ENCODE data around the gene SHLD1.

The SHLD1 gene

DNA sequence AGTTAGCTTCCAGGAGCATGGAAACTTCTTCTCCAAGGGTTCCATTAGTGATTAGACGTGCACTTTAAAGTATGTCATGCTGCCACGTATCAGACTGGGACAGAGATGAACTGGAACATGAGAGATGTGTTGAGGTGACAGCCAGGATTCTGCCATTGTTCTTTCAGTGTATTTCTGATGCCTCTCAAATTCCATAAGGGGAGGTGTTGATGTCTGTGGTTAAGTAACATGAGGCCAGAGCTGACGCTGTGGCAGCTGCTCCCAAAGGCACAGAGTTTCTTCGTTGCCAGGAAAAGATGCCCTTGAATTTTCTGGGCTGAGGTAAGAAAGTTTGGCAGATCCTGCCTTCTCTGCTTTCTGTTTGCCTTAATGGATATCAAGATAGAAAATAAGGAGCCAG lies 136.6 kb downstream of the SHLD1 start:
- H3K4me3 ChIP-seq (ENCODE audit: low read depth, low read length) = no peak overlapping the region

DNA sequence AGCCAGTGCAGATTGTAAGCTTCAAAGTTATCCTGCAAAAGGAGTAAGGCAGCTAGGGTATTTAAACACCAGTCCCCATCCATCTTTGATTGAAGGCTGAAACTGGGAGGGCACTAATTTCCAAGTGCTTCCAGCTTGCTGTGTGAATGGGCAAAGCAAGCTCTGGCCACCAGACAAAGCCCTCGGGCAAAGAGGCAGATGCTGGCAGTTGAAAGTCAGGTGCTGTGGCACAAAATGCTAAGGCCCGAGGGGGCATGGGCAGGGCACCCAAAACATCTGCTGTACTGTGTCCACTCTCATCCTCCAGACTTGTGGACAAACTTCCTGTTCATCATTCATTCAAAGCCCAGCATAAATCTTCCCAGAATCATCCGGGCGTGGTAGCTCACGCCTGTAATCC lies 137.2 kb downstream of the SHLD1 start:
- no peak overlapping the region for H3K4me3 ChIP-seq (ENCODE audit: low read depth, low read length)

DNA sequence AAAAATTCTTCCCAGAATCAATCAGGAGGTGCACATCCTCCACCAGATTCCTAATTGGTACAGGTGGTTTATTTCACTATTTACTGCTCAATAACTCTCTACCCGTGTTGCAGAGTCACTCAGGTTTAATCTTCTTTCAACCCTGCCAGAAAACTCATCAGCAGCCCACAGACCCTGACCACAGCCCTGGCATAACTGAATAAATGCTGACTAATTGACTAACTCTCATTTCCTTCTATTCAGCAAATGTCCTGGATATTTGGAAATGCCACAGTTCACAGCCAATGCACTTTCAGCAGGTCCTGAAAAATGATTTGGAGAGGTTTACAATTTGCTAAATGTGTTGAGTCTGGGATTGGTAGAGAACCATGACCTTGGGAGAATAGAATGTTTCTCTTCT lies 137.8 kb downstream of the SHLD1 start:
- H3K4me3 ChIP-seq (ENCODE audit: low read depth, low read length) = no peak overlapping the region

DNA sequence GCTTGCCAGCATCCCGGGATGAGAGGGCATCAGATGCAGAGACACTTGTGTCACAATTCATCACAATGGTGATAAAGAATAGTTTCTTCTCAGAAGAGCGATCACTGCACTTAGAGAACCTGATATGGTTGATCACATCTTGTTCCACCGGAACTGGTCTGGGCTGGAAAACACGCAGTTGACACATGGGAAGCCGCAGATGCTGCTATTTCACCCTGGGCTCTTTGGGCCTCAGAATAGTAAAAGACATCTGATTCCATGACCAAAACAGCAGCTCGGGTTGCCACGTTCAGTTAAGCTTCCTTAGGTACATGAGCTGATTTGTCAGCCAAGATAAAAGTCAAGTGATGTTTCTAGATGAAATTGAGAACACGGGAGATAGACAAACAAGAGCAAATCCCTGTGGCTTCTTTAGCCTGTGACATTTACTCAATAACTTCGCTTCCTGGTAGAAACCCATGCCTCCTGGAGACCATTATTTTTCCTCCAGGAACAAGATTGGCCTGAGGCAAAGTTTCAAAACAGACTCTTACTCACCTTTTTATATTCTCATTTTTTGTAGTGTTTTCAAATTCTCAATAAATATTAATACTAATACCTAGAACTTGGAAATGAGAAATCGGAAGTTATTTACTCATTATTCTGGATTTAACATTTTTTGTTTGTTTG lies 140.7 kb downstream of the SHLD1 start:
- no peak overlapping the region for H3K4me3 ChIP-seq (ENCODE audit: low read depth, low read length)

DNA sequence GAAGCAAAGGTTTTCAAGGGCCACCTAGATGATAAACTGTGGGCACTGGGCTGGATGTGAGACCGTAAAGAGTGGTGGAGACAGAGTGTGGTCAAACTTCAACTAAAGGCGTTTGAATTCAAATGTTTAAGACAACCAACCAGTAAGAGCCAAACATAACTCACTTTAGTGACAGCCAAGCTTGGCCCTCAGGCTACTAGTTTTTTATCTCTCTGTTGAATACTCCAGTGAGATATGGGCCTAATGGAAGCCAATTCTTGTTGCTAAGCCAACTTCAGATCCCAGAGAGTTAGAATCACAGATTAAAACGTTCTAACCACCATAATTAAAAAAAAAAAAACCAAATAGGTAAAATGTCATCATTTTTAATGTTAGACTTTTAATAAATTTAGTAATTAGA lies 142.9 kb downstream of the SHLD1 start:
- no peak overlapping the region for H3K4me3 ChIP-seq (ENCODE audit: low read depth, low read length)

DNA sequence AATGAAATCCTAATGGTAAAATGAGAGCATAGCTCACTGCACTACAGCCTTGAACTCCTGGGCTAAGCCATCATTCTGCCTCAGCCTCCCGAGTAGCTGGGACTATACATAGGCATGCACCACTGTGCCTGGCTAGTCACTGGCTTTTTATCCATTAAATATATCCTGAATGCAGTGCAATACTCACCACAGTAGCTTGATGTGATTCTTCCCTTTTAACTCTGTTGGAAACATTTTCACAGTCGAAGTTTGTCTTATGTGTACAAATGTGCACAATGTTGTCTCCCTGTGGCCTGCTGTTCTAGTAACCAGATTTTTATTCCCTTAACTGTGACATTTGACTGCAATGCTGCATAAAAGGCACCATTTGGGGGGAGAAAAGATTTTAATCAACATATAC lies 143.4 kb downstream of the SHLD1 start:
- no peak overlapping the region for H3K4me3 ChIP-seq (ENCODE audit: low read depth, low read length)

DNA sequence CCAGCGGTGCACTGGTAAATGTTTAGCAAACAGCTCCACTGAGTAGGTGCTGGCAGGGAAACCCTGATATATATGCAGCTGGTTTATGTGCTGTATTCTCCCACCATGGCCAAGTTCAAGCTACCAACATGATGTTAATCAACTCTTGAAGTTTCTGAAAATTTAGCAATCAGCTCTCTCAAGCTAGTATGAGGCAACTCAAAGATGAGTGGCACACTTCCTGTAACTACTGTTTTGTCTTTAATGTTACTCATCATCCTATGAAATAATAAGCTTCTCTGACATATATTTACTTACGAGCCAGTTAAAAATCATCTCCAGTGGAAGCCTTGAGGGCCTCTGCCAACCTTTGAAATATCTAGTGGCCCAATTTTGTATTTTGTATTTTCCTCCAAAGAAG lies 145.4 kb downstream of the SHLD1 start:
- H3K4me3 ChIP-seq (ENCODE audit: low read depth, low read length) = no peak overlapping the region

DNA sequence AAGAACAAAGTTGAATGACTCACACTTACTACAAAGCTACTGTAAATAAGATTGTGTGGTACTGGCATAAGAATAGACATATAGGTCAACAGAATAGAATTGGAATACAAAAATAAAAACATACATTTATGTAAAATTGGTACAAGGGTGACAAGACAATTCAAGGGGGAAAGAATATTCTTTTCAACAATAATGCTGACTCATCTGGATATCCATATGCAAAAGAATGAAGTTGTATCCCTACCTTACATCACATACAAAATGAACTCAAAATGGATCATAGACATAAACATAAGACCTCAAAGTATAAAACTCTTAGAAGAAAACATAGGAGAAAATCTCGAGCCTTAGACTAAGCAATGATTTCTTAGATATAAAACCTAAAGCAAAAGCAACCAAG lies 149.2 kb downstream of the SHLD1 start:
- no peak overlapping the region for H3K4me3 ChIP-seq (ENCODE audit: low read depth, low read length)

DNA sequence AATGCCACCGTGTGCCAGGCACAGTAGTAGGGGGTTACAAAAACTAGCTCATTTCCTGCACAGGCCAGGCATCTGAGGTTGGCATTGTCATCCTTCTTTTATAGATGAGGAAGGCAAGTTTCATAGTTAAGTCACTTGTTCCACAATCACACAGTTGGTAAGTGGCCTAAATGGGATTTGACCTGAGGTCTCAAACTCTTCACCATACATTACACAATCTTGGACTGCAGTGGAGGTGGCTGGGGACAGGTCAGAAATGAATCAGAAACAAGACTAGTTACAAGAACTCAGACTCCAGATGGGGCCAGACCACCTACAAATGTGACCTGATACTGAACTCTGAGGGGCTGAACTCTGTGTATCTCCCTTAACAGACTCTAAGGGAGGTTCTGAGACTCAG lies 150.7 kb downstream of the SHLD1 start:
- H3K4me3 ChIP-seq (ENCODE audit: low read depth, low read length) = no peak overlapping the region

DNA sequence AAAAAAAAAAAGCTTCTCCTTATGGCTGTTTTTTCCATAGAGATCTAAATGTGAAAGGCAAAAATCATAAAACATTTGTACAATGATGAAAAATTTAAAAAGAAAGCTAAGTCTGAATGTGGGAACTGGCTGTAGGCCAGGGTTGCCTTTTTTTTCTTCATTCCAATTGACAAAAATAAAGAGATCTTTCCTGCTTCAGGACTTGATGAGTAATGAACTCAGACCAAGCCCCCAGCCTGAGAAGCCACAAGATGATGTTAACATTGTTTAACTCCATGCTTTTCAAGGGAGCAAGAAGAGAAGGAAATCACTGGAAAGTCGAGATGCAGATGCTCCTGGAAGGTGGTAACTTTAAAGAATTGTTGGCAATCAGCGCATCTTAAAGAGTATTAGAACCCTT lies 158.8 kb downstream of the SHLD1 start:
- H3K4me3 ChIP-seq (ENCODE audit: low read depth, low read length) = no peak overlapping the region

DNA sequence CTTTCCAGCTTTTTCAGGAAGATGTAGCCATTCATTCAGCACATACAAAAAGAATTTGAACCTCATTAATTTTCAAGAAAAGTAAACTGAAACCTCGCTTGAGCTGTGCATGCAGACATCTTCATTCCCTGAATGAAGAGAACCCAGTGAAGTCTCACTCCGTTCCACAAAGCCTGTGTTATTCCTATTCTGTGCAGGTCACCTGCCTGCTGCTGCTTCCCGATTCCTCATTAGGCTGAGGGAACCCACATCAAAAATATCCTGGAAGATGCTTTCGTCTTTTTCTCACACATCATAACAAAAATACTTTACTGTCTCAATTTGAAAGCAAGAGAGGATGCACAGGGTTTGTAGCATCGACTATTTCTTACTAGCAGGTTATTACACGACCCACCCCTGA lies 160.0 kb downstream of the SHLD1 start:
- H3K4me3 ChIP-seq (ENCODE audit: low read depth, low read length) = no peak overlapping the region

DNA sequence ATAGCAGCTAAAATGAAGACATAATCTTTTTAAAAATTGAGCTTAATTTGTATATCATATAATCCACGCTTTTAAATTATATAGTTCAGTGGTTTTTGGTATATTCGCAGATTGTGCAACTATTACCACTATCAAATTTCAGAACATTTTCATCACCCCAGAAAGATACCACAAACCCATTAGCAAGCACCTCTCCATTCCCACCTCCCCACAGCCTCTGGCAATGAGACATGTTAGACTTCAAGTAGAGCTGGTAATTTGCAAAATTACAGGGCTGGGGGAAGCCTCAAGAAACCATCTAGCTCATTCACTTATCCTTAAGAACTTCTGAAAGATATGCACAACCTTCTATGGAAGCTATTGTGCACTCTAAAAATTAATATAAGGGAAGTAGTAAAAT lies 163.0 kb downstream of the SHLD1 start:
- H3K4me3 ChIP-seq (ENCODE audit: low read depth, low read length) = no peak overlapping the region

Measured in iPS-11a (cell line).